ENCODE results near the gene IGF1R.
A peak's percentile ranks its signal among the peaks of the same experiment; 100 is the strongest.

The IGF1R gene

DNA sequence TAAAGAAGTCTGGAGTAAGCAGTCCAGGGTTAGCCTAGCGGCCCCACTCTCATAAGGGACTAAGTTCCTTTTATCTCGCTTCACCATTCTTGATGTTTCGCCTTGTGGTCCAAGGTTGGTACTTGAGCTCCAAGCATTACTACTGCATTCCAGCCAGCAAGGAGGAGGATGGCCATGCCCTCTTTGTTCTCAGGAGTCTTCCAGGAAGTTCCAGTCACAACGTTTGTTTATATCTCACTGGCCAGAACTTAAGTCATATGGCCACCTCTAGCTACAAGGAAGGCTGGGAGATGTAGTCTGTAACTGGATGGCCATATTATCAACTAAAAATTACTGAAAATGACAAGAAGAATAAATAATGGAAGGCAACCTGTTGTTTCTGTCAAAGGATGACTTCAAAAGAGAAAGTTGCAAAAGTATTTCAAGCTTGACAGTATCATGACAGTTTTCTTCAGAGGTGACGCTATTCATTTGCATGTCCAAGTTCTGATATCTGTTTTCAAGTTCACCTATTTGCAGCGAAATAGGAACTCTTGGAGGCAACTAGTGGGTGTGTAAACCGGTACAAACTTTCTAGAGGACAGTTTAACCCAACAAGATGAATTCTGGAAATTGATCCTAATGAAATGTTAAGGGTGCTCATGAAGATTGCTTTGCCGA is 240.6 kb downstream of the IGF1R start:
- no peak for DNase-seq (ENCODE audit: low spot score)

DNA sequence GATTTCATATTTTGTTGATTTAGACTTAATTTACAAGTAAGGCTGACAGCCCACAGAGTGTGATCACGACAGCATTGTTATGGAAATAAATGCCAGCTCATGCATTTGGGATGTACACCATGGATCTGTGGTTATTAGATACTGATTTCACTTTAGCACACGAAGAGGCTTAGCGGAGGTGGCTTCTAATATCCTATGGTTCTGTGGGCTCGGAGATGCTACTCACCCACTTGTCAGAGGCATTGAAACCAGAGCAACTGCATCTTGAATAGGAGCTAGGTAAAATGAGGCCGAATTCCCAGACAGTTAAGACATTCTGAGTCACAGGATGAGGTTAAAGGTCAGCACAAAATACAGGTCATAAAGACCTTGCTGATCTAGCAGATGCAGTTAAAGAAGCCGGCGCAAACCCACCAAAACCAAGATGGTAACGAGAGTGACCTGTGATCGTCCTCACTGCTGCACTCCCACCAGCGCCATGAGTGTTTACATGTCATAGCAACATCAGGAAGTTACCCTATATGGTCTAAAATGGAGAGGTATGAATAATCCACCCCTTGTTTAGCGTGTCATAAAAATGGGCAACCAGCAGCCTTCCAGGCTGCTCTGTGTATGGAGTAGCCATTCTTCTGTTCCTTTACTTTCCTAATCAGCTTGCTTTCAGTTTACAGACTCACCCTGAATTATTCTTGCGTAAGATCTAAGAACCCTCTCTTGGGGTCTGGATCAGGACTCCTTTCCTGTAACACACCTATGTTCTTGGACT is 241.8 kb downstream of the IGF1R start:
- no peak for DNase-seq (ENCODE audit: low spot score)

DNA sequence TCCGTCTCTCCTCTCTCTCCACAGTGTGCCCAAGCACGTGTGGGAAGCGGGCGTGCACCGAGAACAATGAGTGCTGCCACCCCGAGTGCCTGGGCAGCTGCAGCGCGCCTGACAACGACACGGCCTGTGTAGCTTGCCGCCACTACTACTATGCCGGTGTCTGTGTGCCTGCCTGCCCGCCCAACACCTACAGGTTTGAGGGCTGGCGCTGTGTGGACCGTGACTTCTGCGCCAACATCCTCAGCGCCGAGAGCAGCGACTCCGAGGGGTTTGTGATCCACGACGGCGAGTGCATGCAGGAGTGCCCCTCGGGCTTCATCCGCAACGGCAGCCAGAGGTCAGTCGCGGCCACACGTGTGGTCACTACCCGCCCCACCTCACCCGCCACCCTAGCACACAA is 243.0 kb downstream of the IGF1R start:
- no peak for DNase-seq (ENCODE audit: low spot score)

DNA sequence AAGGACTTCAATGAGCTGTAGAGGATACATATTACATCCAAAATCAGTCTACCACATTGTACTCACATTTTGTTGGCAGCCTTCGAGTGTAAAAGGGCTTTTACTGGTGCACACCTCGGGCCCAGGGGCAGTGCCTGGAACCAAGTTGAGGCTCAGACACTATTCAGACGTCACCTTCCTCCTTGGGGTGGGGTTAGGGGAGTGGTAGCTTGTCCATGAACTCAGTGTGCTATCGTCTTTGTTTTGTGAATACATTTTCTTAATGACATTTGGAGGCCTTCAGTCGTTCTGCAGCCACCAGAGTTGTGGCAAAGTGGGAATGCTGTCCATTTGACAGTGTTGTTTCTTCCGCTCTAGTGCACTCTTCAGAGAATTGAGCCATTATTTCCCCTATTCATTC is 245.1 kb downstream of the IGF1R start:
- DNase-seq (ENCODE audit: low spot score), result no peak

DNA sequence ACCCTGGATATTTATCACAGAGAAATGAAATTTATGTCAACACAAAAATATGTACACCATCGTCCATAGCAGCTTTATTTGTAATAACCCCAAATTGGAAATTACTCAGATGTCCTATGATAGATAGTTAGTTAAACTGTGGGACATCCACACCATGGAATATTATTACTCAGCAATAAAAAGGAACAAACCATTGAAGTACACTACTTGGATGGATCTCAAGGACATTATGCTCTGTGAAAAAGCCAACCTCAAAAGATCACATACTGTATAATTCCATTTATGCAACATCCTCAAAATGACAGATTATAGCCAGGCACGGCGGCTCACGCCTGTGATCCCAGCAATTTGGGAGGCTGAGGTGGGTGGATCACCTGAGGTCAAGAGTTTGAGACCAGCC is 246.0 kb downstream of the IGF1R start:
- no peak for DNase-seq (ENCODE audit: low spot score)

DNA sequence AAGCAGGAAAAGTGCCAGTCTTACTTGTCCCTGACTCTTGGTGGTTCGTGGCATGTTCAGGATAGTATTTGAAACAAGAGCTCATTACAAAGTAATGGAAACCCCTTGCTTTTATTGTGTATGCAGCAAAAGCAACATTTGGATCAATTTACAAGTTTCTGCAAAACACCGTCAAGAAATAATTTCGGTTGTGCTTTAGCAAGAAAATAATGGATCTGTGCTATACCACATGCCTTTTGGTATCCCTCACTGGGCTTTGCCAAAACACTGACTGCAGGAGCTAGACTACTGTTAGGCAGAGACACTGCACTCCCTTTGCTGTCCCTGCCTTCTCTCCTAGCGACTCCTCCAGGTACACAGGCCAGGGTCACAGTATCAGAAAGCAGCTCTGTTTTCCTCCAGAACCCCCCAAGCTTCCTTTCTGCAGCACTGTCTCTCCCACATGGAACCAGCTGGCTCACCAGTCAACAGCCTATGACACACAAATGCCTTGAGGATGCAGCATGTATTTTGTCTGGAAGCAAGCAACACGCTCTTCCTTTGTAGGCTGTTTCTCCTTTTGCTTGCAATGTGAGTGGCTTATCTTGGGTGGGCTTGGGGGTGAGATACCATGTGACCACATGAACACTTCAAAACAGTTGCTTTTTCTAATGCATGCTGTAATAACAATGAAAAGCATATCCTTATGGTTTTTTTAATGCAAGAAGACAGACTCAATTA is 247.8 kb downstream of the IGF1R start:
- no peak for DNase-seq (ENCODE audit: low spot score)

DNA sequence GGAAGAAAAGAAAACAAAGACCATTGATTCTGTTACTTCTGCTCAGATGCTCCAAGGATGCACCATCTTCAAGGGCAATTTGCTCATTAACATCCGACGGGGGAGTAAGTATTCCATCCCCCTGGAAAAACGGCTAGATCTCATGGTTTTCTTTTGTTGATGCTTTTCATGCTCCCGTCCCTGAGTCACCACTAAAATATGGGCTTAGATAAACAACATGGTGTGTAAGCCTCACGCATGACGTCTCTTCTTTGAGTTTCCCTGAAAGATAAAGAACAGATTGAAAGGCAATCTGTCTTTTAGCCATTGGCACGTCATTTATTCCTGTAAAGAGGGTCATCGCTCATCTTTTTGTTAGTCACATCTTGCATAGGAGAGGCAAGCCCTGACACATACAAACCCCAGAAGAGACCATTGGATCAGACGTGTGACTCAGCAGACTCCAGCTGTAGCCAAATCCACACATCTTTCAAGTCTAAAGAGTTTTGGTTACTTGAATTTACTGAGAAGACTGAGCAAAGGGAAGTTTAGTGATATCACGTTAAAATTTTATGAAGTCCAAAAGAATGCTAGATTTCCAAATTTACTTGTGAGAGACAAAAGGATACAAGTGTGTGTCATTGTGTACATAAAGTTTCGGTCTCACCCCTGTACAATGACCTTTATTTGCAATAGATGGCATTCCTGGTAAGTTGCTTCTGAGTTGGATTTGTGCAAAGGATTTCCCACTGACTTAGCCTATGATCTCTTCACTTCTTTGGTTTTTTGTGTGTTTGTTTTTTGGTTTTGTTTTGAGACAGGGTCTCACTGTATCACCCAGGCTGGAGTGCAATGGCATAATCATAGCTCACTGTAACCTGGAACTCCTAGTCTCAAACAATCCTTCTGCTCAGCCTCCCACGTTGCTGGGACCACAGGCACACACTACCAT is 248.7 kb downstream of the IGF1R start:
- DNase-seq (ENCODE audit: low spot score), result no peak

DNA sequence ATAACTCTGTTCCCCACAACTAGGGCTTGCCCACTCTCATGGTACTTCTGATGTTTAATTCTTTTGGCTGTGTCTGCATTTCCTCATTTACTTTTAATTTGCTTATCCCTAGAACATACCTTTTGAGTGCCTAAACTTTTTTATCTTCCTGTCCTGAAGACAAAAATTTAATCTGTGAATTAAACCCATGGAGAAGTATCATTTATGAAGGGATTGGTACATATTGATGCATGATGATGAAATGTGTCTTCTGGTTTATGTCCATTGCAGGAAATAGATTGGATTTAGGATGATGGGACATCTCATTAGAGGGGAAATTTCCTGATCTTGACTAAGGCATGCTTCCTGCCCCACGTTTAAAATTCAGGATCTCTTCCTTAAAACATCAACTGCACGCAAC is 249.8 kb downstream of the IGF1R start:
- no peak for DNase-seq (ENCODE audit: low spot score)

DNA sequence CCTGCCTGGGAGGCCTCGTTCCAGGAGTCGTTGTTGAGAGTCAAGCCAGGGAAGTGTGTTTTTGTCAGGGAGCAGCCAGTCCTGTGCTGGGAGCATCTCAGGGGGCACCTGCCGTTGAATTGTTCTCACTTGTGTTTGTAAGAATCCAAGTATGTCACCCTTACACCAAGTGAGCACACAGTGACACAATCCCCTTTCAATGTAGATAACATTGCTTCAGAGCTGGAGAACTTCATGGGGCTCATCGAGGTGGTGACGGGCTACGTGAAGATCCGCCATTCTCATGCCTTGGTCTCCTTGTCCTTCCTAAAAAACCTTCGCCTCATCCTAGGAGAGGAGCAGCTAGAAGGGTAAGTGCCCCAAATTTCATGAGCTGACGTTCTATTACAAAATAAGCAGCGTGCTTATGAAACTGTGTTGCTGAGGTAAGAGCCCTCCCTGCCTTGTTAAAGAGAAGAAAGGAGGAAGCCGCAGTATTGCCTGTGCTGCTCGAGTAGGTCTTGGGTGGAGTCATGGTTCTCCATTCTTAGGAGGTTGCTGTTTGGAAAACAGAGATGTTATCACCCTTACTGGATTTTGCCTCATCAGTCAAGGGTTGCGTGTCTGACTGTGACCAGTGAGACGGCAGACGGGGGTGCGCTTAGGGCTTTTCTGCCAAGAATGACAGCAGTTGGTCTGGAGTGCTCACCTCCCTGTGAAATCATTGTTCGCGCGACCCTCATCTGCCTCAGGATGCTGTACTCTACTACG is 251.1 kb downstream of the IGF1R start:
- DNase-seq (ENCODE audit: low spot score), result no peak

DNA sequence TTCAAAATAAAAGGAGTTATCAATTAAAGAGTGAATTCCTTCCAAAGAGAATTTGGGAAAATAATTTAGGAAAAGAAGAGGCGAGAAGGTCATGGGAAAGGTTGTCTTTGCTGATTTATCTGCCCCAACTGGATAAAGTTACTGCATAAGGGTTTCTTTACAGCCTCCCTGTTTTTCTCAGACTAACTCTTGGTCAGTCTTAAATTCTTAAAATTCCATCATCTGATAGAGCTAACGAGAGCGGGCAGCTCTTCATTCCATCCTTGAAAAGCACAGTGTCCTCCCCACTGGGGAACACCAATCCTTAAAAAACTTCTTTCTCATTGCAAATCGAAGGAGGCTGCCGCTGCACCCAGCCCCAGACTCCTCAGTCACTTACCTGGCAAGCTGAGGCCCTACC is 252.0 kb downstream of the IGF1R start:
- DNase-seq (ENCODE audit: low spot score), result no peak

DNA sequence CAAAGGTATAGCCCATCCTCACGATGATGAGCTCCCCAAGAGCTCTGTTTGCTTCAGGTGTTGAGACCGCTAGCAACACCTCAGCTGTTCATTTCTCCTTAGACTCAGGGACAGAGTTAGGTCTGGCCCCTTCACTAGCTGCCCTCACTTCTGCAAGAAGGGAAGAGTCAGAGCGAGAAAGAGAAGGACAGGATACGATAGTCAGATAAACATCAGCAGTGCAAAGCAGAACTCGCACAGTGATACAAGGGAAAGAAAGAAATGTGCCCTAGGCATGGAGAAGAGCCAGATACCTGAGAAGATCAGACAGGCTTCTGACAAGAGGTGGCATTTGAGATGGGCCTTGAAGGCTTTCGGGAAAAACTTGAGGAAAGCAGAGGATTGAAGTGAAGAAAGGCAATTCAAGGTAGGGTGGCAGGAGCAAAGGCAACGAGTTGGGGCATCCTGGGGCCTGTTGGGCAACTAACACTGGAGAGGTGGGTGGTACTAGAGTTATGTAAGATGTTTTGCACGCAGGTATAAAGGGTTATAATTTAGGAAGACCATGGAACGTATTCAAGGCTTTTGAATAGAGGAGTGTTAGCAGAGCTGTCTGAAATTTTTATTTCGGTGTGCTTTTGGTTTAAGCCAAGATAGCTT is 253.2 kb downstream of the IGF1R start:
- no peak for DNase-seq (ENCODE audit: low spot score)

DNA sequence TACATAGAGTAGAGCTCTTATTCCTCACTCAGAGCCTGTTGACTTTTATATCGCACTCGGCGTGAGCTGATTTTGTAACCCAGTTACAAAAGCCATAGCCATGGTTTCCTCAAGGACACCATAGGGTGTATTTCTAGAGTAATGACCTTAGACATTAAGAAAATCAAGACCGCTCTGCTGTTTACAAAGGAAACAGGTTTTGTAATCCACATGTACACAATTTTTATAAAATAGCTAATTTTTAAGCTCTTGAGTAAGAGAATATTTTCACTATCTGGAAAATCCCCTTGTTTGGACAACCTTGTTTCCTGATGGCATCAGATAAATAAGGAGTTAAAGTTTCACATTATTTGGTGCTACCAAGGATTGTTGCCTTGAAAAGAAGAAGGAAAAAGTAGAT is 254.6 kb downstream of the IGF1R start:
- no peak for DNase-seq (ENCODE audit: low spot score)

DNA sequence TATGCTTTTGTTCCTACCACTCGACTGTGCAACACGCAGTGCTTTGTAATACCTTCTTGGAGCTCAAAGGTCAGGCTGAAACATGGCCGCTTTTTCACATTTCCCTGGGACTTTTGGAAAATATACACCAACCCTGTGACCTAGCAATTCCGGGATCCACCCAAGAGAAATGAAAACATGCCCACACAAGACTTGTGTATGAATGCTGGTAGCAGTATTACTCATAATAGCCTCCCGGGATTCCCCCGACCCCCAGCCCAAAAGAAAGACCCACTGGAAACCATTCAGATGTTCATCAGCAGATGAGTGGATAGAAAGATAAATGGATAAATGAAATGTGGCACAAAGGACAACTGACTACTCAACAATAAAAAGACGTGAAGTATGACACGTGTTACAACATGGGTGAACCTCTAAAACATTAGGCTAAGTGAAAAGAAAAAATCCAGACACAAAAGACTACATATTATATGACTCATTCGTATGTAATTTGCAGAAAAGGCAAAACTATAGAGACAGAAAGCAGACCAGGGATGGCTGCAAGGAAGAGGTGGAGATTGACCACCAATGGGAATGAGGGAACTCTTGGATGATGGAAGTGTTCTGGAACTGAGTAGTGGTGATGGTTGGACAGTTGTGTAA is 255.2 kb downstream of the IGF1R start:
- no peak for DNase-seq (ENCODE audit: low spot score)

DNA sequence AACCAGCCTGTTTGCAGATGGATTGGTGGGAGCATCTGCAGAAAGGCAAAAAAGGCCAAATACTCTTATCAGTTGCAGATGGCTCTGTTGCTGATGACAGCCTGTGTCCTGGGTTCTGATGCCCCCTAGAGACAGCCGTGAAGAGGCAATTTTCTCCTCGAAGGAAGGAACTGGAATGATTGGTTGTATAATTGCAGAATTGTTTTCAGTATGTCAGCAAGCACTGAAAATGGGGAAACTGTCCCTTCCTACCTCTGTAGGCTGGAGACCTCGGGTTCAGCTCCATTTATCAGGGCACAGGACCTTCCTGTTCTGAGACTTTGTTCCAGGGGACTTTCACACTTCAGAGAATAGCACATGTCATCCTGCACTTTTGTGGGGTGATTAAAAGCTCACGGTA is 256.2 kb downstream of the IGF1R start:
- peak; percentile 16 for DNase-seq (ENCODE audit: low spot score)

DNA sequence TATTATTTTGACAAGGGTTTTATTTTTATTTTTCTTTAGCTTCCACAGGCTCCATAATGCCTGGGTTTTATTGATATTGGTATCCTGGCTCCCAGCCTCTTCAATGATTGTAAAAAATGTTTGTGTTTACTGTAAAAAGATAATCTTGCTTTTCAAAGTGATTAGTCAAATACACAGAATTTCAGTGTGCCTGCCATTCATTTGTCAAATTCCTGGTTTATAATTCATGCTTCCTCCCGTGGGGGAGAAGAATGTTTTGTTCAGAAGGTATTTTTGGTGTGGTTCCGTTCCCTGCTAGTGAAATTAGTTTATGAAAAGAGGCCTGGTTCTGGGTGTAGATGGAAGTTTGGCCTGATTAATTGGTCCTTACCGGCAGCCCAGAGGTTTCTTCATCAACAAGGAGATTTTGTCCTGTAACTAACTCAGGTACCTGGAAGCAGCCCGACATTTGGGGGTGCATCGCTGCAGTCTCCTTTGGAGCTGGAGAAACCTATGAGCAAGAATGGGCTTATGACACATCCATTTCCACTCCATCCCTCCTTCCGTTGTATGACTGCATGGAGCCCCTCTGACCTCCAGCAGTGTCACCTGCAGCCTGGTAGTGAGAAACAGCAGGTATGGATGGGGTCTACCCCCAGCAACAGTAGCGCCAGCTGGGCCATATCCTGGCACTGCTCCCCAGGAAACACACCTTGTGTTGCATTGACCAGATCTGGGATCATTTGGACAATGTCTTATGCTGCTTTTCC is 257.8 kb downstream of the IGF1R start:
- no peak for DNase-seq (ENCODE audit: low spot score)

DNA sequence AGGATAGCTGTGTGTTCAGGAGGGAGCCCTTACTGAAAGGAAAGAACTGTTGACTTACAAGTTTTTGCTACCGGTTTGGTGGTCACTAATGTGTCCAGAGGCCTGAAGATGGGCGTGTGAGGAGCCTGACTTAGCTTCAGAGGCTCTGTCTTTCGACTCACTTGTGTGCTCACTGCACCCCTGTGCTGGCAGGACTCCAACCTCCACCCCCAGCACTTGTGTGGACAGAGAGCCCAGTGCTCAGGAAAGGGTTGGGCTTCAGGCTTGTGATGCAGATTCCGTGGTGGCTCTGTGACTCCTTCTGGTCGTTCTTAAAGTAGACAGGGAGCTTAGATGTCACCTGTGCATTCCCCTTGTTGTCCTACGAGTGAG is 258.4 kb downstream of the IGF1R start:
- DNase-seq (ENCODE audit: low spot score), result no peak

DNA sequence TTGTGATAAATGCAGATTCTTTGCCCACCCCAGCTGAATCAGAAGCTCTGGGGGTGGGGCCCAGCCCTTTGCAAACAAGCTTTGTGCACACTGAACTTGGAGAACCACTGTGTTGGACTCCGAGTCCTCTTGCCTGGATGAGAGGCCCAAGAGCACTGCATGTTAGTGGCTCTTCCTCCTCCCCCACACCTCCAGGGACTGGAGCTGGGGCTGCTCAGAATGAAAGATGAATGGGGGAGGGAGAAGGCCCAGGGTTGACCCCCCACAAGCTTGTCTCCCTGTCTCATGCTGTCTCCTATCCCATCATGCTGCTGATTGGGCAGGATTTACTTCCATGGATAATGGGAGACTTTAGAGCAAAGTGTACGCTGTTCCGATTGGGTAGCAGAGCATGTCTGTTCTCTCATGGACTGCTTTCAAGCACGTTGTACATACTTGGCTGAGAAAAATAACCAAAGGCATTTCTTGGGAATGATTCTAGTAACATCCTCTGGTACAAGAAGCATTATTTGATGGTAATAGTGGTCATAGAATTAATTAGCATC is 259.7 kb downstream of the IGF1R start:
- no peak for DNase-seq (ENCODE audit: low spot score)

DNA sequence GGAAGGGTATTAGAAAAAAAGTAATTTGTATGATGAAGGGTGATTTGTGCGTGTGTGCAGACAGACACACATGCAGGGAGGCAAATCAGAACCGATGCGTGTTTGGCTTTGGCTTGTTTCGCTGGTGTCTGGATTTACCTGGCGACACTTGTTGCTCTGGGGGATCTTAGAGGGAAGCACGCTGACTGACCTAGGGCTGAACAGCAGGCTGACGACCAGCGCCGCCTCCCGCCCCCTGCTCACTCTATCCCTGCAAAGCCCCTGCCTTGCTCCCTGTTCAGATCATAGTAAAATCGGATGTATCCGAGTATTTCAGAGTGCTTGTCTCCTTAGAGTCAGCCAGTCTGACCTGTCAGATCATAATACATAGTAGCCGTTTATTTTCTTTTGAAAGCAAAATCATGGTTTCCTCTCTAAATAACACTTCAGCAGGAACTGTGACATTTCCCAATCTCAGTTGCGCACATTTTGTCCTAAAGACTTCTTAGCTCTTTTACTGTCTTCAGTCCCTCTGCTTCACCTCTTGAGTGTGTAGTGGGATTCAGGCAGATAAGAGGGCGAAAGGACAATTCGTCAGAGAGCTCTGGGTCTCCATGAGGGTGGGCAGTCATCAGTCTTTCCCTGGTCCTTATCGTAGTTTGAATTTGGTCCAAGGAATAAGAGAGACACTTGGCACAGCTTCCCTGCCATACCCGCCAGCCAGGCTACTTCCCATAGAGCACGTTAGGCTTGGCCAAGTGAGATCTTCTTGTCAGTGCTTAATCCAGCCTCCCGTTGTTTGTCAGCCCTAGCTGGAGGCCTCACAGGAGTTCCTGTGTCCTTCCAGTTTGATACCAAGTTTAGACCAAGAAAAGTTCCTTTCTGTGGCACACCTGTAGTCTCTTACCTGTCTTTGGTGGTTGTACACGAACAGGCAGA is 261.9 kb downstream of the IGF1R start:
- DNase-seq (ENCODE audit: low spot score), result no peak

Measured in germinal center (tissue), 1 donor.